ENCODE data around the gene SOCS4. TPM values are rescaled to one million over a fixed set of nuclear protein-coding genes. Genes with fewer than 3 reads are reported as not detected.
A peak's percentile ranks its signal among the peaks of the same experiment; 100 is the strongest.
"Not testable (repeated sequence)": the region's sequence is repeated elsewhere in the genome, so short reads cannot be mapped to it uniquely, and the experiment has no call there.

The SOCS4 gene
- total RNA-seq, 2 donors from 2014 or later: 28.0 to 32.0 TPM

GRCh38 chr14:55075628-55076175 is 48.7 kb downstream of the SOCS4 start:
- no peak overlapping the region for H3K4me3 Mint-ChIP-seq
- TF ChIP-seq CTCF (conservative IDR thresholded peaks at IDR 0.05): no peak
- H3K4me3 ChIP-seq (ENCODE audit: low read length): no peak overlapping the region
- H3K4me1 ChIP-seq (ENCODE audit: control insufficient read depth, insufficient read depth, low read length): peaks cover 6% of the 10 kb centered on the region
- no peaks in the 10 kb centered on the region for H3K36me3 Mint-ChIP-seq (ENCODE audit: low read depth)
- no peak overlapping the region for H3K27ac Mint-ChIP-seq
- no peaks in the 10 kb centered on the region for H3K36me3 ChIP-seq (ENCODE audit: control insufficient read depth, insufficient read depth, low read length)
- H3K27ac ChIP-seq (ENCODE audit: low read depth, low read length): no peak overlapping the region
- H3K9me3 Mint-ChIP-seq: no peaks in the 10 kb centered on the region
- no peak for DNase-seq
- peaks cover 15% of the 10 kb centered on the region for H3K4me1 Mint-ChIP-seq
- H3K27me3 Mint-ChIP-seq (ENCODE audit: insufficient read depth): no peaks in the 10 kb centered on the region
- no peaks in the 10 kb centered on the region for H3K9me3 ChIP-seq (ENCODE audit: control insufficient read depth, low read length)
- 86 to 96% methylated on average over 3 of the region's 3 CpGs for WGBS, 2 experiments (ENCODE audit: insufficient coverage in 1 of 2, insufficient read length in 1 of 2)
- H3K27me3 ChIP-seq (ENCODE audit: control insufficient read depth, insufficient read depth, low read length, poor library complexity, severe bottlenecking): no peaks in the 10 kb centered on the region
- no peak overlapping the region for H3K9ac ChIP-seq (ENCODE audit: extremely low read depth, low read length, poor library complexity, severe bottlenecking)

GRCh38 chr14:55077170-55078151 is 50.4 kb downstream of the SOCS4 start:
- no peaks in the 10 kb centered on the region for H3K36me3 Mint-ChIP-seq (ENCODE audit: low read depth)
- DNase-seq: no peak
- H3K27ac Mint-ChIP-seq: peak overlapping the region; percentile 67

GRCh38 chr14:55079961-55080360 is 52.9 kb downstream of the SOCS4 start:
- H3K4me1 Mint-ChIP-seq: peaks cover 11% of the 10 kb centered on the region
- not testable (repeated sequence) for H3K27ac Mint-ChIP-seq; DNase-seq; H3K4me1 ChIP-seq (ENCODE audit: control insufficient read depth, insufficient read depth, low read length); H3K36me3 ChIP-seq (ENCODE audit: control insufficient read depth, insufficient read depth, low read length); H3K27me3 Mint-ChIP-seq (ENCODE audit: insufficient read depth); H3K27ac ChIP-seq (ENCODE audit: low read depth, low read length); H3K27me3 ChIP-seq (ENCODE audit: control insufficient read depth, insufficient read depth, low read length, poor library complexity, severe bottlenecking); H3K9ac ChIP-seq (ENCODE audit: extremely low read depth, low read length, poor library complexity, severe bottlenecking); H3K4me3 ChIP-seq (ENCODE audit: low read length); H3K4me3 Mint-ChIP-seq; H3K36me3 Mint-ChIP-seq (ENCODE audit: low read depth); H3K9me3 ChIP-seq (ENCODE audit: control insufficient read depth, low read length); H3K9me3 Mint-ChIP-seq
- 92 to 97% methylated on average over 3 to 6 of the region's 6 CpGs for WGBS, 2 experiments (ENCODE audit: insufficient coverage in 1 of 2, insufficient read length in 1 of 2)

More at GRCh38 chr14:55077170-55078151, 50.4 kb downstream of the SOCS4 start:
- Mint-ChIP-seq H3K27me3 (ENCODE audit: insufficient read depth) (no peaks in the 10 kb centered on the region), H3K4me3 (no peak overlapping the region), H3K4me1 (peaks cover 11% of the 10 kb centered on the region), H3K9me3 (no peaks in the 10 kb centered on the region)
- no peaks in the 10 kb centered on the region for H3K27me3 ChIP-seq (ENCODE audit: control insufficient read depth, insufficient read depth, low read length, poor library complexity, severe bottlenecking)
- no peak for TF ChIP-seq CTCF (conservative IDR thresholded peaks at IDR 0.05)
- WGBS, 2 experiments (ENCODE audit: insufficient coverage in 1 of 2, insufficient read length in 1 of 2): 80 to 85% methylated on average over 15 to 17 of the region's 17 CpGs
- no peak overlapping the region for H3K4me3 ChIP-seq (ENCODE audit: low read length)
- H3K4me1 ChIP-seq (ENCODE audit: control insufficient read depth, insufficient read depth, low read length): peaks cover 6% of the 10 kb centered on the region
- H3K9ac ChIP-seq (ENCODE audit: extremely low read depth, low read length, poor library complexity, severe bottlenecking): peak overlapping the region; percentile 9
- no peak overlapping the region for H3K27ac ChIP-seq (ENCODE audit: low read depth, low read length)
- no peaks in the 10 kb centered on the region for H3K9me3 ChIP-seq (ENCODE audit: control insufficient read depth, low read length)
- no peaks in the 10 kb centered on the region for H3K36me3 ChIP-seq (ENCODE audit: control insufficient read depth, insufficient read depth, low read length)
